H1 (cell line): ENCODE measurements around the gene VWCE. TPM values are rescaled to one million over a fixed set of nuclear protein-coding genes. Genes with fewer than 3 reads are reported as not detected.
A peak's percentile ranks its signal among the peaks of the same experiment; 100 is the strongest.

Experiments
- CTCF ChIA-PET: fragments of 300-600 bp; sonication (Branson Sonifier 250); formaldehyde crosslinking; loops from one replicate; lab custom pipeline; 2021; ENCODE audit not compliant: partially characterized antibody; lab: Charles Lee
- POLR2A ChIA-PET: fragments of 300-600 bp; sonication (Branson Sonifier 250); formaldehyde crosslinking; loops from one replicate; lab custom pipeline; 2021; ENCODE audit warnings: inconsistent platforms; ENCODE audit not compliant: partially characterized antibody; lab: Charles Lee
- DNase-seq, 2 experiments: peaks; one replicate each; pipeline versions ENCODE4 v3.0.0 to v3.0.0-alpha.2; 2010 to 2022; ENCODE audit warnings: low spot score in 2 of 2, low read depth in 1 of 2, mixed read lengths in 1 of 2
- FAIRE-seq: peaks from 2 replicates; lab custom pipeline; 2011; peaks lifted over from hg19 to GRCh38; lab: Jason Lieb, UNC
- H2AFZ ChIP-seq: 2 replicates; pipeline ENCODE4 v1.8.1; 2012; ENCODE audit warnings: low read length, inconsistent platforms
- H2AK5ac ChIP-seq: 2 replicates; pipeline ENCODE4 v1.6.1; 2013; ENCODE audit warnings: low read depth, low read length
- H2BK120ac ChIP-seq: replicated peaks from 2 replicates; pipeline ENCODE3; 2013; ENCODE audit warnings: low read depth, low read length, inconsistent platforms
- H2BK12ac ChIP-seq: 2 replicates; pipeline ENCODE4 v1.6.1; 2013; ENCODE audit warnings: low read depth, low read length
- H2BK15ac ChIP-seq: 2 replicates; pipeline ENCODE4 v1.6.1; 2013; ENCODE audit warnings: low read length
- H2BK20ac ChIP-seq: 2 replicates; pipeline ENCODE4 v1.6.1; 2013; ENCODE audit warnings: low read length
- H2BK5ac ChIP-seq: 2 replicates; pipeline ENCODE4 v1.6.1; 2013; ENCODE audit warnings: low read depth, low read length
- H3K14ac ChIP-seq: 2 replicates; pipeline ENCODE4 v1.6.1; 2013; ENCODE audit warnings: inconsistent platforms; ENCODE audit not compliant: insufficient read length
- H3K18ac ChIP-seq: 2 replicates; pipeline ENCODE4 v1.6.1; 2013; ENCODE audit warnings: low read length; ENCODE audit errors: extremely low read depth
- H3K23ac ChIP-seq: 2 replicates; pipeline ENCODE4 v1.6.1; 2013; ENCODE audit warnings: inconsistent platforms; ENCODE audit not compliant: insufficient read length
- H3K23me2 ChIP-seq: 2 replicates; pipeline ENCODE4 v1.6.1; 2013; ENCODE audit warnings: low read depth, low read length
- H3K27ac ChIP-seq: 2 replicates; pipeline ENCODE4 v1.6.1; 2011; ENCODE audit warnings: low read depth, low read length, inconsistent platforms
- H3K27me3 ChIP-seq, 4 experiments: replicated peaks in 1 of 4; 1 replicate in 1 of 4; 2 replicates in 3 of 4; pipeline versions ENCODE4 v1.6.1 to v1.8.1; 2011 to 2013; ENCODE audit warnings: low read length in 3 of 4, mild to moderate bottlenecking in 3 of 4, inconsistent platforms in 2 of 4, mixed read lengths in 2 of 4, moderate library complexity in 1 of 4; ENCODE audit not compliant: control insufficient read depth in 3 of 4, insufficient read depth in 3 of 4; ENCODE audit errors: extremely low read depth in 1 of 4
- H3K36me3 ChIP-seq, 4 experiments: 2 replicates each; pipeline versions ENCODE4 v1.6.1 to v1.8.1; 2011 to 2013; ENCODE audit warnings: mild to moderate bottlenecking in 4 of 4, low read length in 3 of 4, moderate library complexity in 2 of 4, control low read depth in 1 of 4, inconsistent platforms in 1 of 4; ENCODE audit not compliant: insufficient read depth in 4 of 4, control insufficient read depth in 2 of 4
- H3K4ac ChIP-seq: replicated peaks from 2 replicates; pipeline ENCODE3; 2013; ENCODE audit warnings: low read length, low read depth, mixed read lengths, inconsistent platforms; ENCODE audit not compliant: insufficient read length
- H3K4me1 ChIP-seq, 4 experiments: replicated peaks in 1 of 4; 1 replicate in 1 of 4; 2 replicates in 3 of 4; pipeline versions ENCODE4 v1.6.1 to v1.8.1; 2011 to 2013; ENCODE audit warnings: low read length in 3 of 4, inconsistent platforms in 2 of 4, mixed read lengths in 1 of 4; ENCODE audit not compliant: insufficient read depth in 4 of 4, control insufficient read depth in 3 of 4
- H3K4me2 ChIP-seq, 2 experiments: 2 replicates each; pipeline versions ENCODE4 v1.6.1 to v1.8.1; 2011 to 2013; ENCODE audit warnings: low read depth in 2 of 2, low read length in 2 of 2, control low read depth in 1 of 2, inconsistent platforms in 1 of 2, mild to moderate bottlenecking in 1 of 2; ENCODE audit not compliant: insufficient read depth in 1 of 2
- H3K4me3 ChIP-seq, 4 experiments: fragments of 200-600, 300-600 bp in 1 of 4; sonication (generic), shearing (Covaris generic), sonication (Bioruptor Twin) in 1 of 4; 2 replicates each; pipeline versions ENCODE4 v1.5.1 to v1.8.1; 2011 to 2016; ENCODE audit warnings: low read length in 4 of 4, low read depth in 3 of 4, control low read depth in 2 of 4, inconsistent platforms in 2 of 4, mild to moderate bottlenecking in 2 of 4, mixed read lengths in 1 of 4, moderate library complexity in 1 of 4; ENCODE audit not compliant: insufficient read depth in 2 of 4; ENCODE audit errors: extremely low read depth in 1 of 4
- H3K56ac ChIP-seq: replicated peaks from 2 replicates; pipeline ENCODE3; 2013; ENCODE audit warnings: low read depth, mild to moderate bottlenecking, mixed read lengths, low read length, inconsistent platforms; ENCODE audit not compliant: insufficient read length
- H3K79me1 ChIP-seq: 2 replicates; pipeline ENCODE4 v1.6.1; 2013; ENCODE audit warnings: low read depth, low read length, control low read depth
- H3K79me2 ChIP-seq, 2 experiments: 2 replicates each; pipeline versions ENCODE4 v1.6.1 to v1.8.1; 2012 to 2013; ENCODE audit warnings: low read length in 2 of 2, mild to moderate bottlenecking in 2 of 2, inconsistent platforms in 1 of 2; ENCODE audit not compliant: insufficient read depth in 2 of 2, control insufficient read depth in 1 of 2
- H3K9ac ChIP-seq, 4 experiments: replicated peaks in 1 of 4; 1 replicate in 1 of 4; 2 replicates in 3 of 4; pipeline versions ENCODE4 v1.6.1 to v1.8.1; 2011 to 2013; ENCODE audit warnings: low read depth in 3 of 4, low read length in 3 of 4, control low read depth in 2 of 4, mild to moderate bottlenecking in 2 of 4, moderate library complexity in 2 of 4, inconsistent platforms in 1 of 4; ENCODE audit errors: extremely low read depth in 1 of 4
- H3K9me3 ChIP-seq, 2 experiments: 2 replicates each; pipeline versions ENCODE4 v1.6.1 to v1.8.1; 2012 to 2013; ENCODE audit warnings: mild to moderate bottlenecking in 2 of 2, moderate library complexity in 2 of 2, control low read depth in 1 of 2, inconsistent platforms in 1 of 2, low read depth in 1 of 2, low read length in 1 of 2, mixed read lengths in 1 of 2; ENCODE audit not compliant: insufficient read depth in 2 of 2
- H4K20me1 ChIP-seq, 2 experiments: replicated peaks in 1 of 2; 2 replicates each; pipeline versions ENCODE3 to v1.8.1; 2011 to 2013; ENCODE audit warnings: inconsistent platforms in 2 of 2, low read length in 2 of 2, mild to moderate bottlenecking in 1 of 2; ENCODE audit not compliant: insufficient read depth in 2 of 2, control insufficient read depth in 1 of 2
- H4K5ac ChIP-seq: 2 replicates; pipeline ENCODE4 v1.6.1; 2013; ENCODE audit warnings: low read length, low read depth, mixed read lengths, inconsistent platforms; ENCODE audit not compliant: insufficient read length
- H4K8ac ChIP-seq: 2 replicates; pipeline ENCODE4 v1.8.0; 2013; ENCODE audit warnings: mild to moderate bottlenecking, moderate library complexity, low read length, inconsistent platforms; ENCODE audit not compliant: insufficient read depth; ENCODE audit errors: extremely low read depth
- H4K91ac ChIP-seq: replicated peaks from 2 replicates; pipeline ENCODE3; 2013; ENCODE audit warnings: low read length, mixed read lengths, inconsistent platforms; ENCODE audit not compliant: insufficient read length
- ASH2L ChIP-seq: fragments of 200-600, 300-600 bp; sonication (generic); IDR thresholded peaks from one replicate; pipeline ENCODE4 v1.7.1; 2017; ENCODE audit warnings: low read length
- BACH1 ChIP-seq: IDR thresholded peaks from 2 replicates; pipeline ENCODE4 v1.6.1; 2012; ENCODE audit warnings: low read length, improper control_type of control experiment
- EGR1 ChIP-seq: IDR thresholded peaks from 2 replicates; pipeline ENCODE4 v1.6.1; 2011; ENCODE audit warnings: low read depth, low read length, borderline replicate concordance
- GTF2F1 ChIP-seq: IDR thresholded peaks from 2 replicates; pipeline ENCODE4 v1.6.1; 2012; ENCODE audit warnings: low read depth, low read length, improper control_type of control experiment, borderline replicate concordance
- KDM4A ChIP-seq: IDR thresholded peaks from one replicate; pipeline ENCODE4 v1.7.1; 2012; ENCODE audit warnings: low read depth, mild to moderate bottlenecking, moderate library complexity, low read length, inconsistent platforms; ENCODE audit not compliant: severe bottlenecking
- MAX ChIP-seq: IDR thresholded peaks from 2 replicates; pipeline ENCODE4 v1.6.1; 2012; ENCODE audit warnings: inconsistent platforms
- RAD21 ChIP-seq, 2 experiments: IDR thresholded peaks in 1 of 2; conservative IDR thresholded peaks in 1 of 2; 2 replicates each; pipeline ENCODE4 v1.6.1; 2011; ENCODE audit warnings: low read depth in 2 of 2, low read length in 2 of 2, improper control_type of control experiment in 1 of 2, inconsistent platforms in 1 of 2, mild to moderate bottlenecking in 1 of 2, moderate library complexity in 1 of 2
- SUZ12 ChIP-seq: fragments of 200-600 bp; sonication (generic); IDR thresholded peaks from 2 replicates; pipeline ENCODE4 v1.6.1; 2012; ENCODE audit warnings: mild to moderate bottlenecking, inconsistent platforms, low read length, moderate library complexity, mixed read lengths
- TAF7 ChIP-seq: optimal IDR thresholded peaks from 2 replicates; pipeline ENCODE3; 2011; ENCODE audit warnings: low read depth, mild to moderate bottlenecking, inconsistent platforms, low read length, moderate library complexity, borderline replicate concordance
- WGBS, 2 experiments: shearing (Covaris generic) in 1 of 2; methylation state at CpG; one replicate each; pipeline versions ENCODE4 v1.1.6 to v1.1.7; 2013 to 2015; ENCODE audit warnings: low lambda C conversion rate in 2 of 2, mixed read lengths in 2 of 2, inconsistent platforms in 1 of 2, low coverage in 1 of 2, missing lambda C conversion rate in 1 of 2; ENCODE audit not compliant: insufficient replicate concordance in 2 of 2, insufficient coverage in 1 of 2, insufficient read length in 1 of 2; ENCODE audit errors: extremely low coverage in 1 of 2, missing lambda C conversion rate in 1 of 2; 5-methylcytosine and 5-hydroxymethylcytosine counted together
- polyA plus RNA-seq, 7 experiments: library from polyadenylated mRNA; depleted of rRNA in 3 of 7; stranded (reverse) in 5 of 7; unstranded in 2 of 7; fragments of >200 nt in 5 of 7; fragments of 200-250 nt in 2 of 7; gene quantifications; 1 replicate in 5 of 7; 2 replicates in 1 of 7; 4 replicates in 1 of 7; pipeline versions ENCODE4 v1.2.1 to v1.2.3, GENCODE V29; 2011 to 2013; ENCODE audit warnings: missing spikeins in 2 of 7, mixed read lengths in 2 of 7
- total RNA-seq: library from RNA; stranded (reverse); fragmentation: NEBNext Ultra II Directional; extraction: Animal tissue kit (Norgen Biotek cat#: 25700); gene quantifications from 2 replicates; pipeline ENCODE4 v1.2.1, GENCODE V29; 2021

Gene VWCE
- total and polyA plus RNA-seq, 2 of the 8 experiments (the other 6 are each of a cell fraction or from before 2014, with no cell fraction given), result 9.5 to 12.3 TPM

DNA sequence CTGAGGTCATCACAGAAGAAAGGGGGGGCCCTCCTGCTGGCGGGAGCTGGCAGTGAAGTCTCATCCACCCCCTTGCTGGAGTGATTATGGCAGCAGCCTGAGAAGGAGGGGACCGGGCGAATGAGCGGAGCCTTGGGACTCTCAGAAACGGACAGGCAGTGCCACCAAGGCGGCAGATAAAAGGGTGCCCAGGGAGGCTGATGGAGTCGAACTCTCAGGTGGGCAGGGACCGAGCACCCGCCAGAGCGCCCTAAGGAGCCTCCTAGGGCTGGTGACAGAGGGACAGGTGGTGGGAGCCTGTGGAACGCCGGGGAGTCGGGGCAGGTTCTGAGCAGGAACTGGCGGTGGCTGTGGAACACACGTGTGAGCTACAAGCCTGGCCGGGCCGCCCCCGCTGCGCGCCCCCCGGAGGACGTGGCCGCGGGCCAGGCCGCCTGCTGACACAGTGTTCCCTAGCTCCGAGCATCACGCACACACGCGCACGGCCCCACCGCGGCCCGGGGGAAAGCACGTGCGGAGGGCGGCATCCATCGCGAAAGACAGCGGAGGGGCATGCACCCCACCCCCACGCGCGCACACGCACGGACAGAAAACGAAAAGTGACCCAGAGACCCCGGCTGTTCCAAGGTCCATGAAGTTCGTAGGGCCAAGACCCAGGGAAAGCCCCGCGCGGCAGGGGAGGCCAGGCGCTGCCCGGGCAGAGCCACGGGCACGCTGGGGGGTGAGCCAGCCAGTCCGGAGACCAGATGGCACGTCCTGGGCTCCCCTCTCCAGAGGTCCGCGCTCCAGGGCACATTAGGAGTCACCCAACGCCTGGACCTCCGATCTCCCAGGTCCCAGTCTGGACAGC is 1.0 kb downstream of the VWCE start:
- Histone ChIP-seq H3K79me1 (no peaks in the 10 kb centered on the region), H3K4ac (peak overlapping the region; percentile 59), H3K18ac (peak overlapping the region; percentile 88), H4K20me1 (peaks cover 3 to 13% of the 10 kb centered on the region in 2 experiments), H3K23ac (no peak overlapping the region), H3K4me2 (peak overlapping the region; percentile 71 to 91), H2BK5ac (peak overlapping the region; percentile 66; the same call in 1 of the 2 replicates), H3K27ac (peak overlapping the region; percentile 57; the same call in 1 of the 2 replicates), H4K91ac (peak overlapping the region; percentile 68), H3K79me2 (0 out of 4 replicates have a peak, but pooled peaks cover 0 to 3% of the 10 kb centered on the region in 2 experiments), H2AFZ (peak overlapping the region; percentile 79; the same call in 1 of the 2 replicates), H3K14ac (no peak overlapping the region), H3K27me3 (peaks cover 1 to 12% (median 7%) of the 10 kb centered on the region in 4 experiments; a peak in 6 of 7 replicates), H2AK5ac (no peak overlapping the region; the same call in 1 of the 2 replicates), H2BK12ac (no peak overlapping the region), H3K23me2 (peaks cover 10% of the 10 kb centered on the region; the same call in 1 of the 2 replicates), H2BK20ac (no peak overlapping the region), H3K9ac (peak overlapping the region; percentile 13 to 82 (median 59); a peak in 6 of 7 replicates), H3K9me3 (no peaks in the 10 kb centered on the region), H2BK120ac (no peak overlapping the region), H4K8ac (peak overlapping the region; percentile 90), H3K4me3 (peak overlapping the region; percentile 54 to 82 (median 78)), H3K36me3 (peaks cover 0 to 10% (median 1%) of the 10 kb centered on the region in 4 experiments; a peak in 3 of 8 replicates), H4K5ac (peak overlapping the region; percentile 15), H2BK15ac (no peak overlapping the region; the same call in 1 of the 2 replicates), H3K4me1 (peaks cover 2 to 9% (median 8%) of the 10 kb centered on the region in 4 experiments), H3K56ac (peak overlapping the region; percentile 72)
- CTCF ChIA-PET, result interaction anchor here (0.6 to 2.9 kb wide), 12 partner anchors 12 to 102 kb away, joined by 3 to 14 read pairs (median 4); no protein-coding TSS in a partner anchor
- 4% methylated on average over 54 of the region's 60 CpGs; no CpG with 5 or more reads in 1 of the 2 experiments for WGBS, 2 experiments
- DNase-seq, result peak in 1 of 2 experiments; percentile 57
- no peak for FAIRE-seq
- POLR2A ChIA-PET, result interaction anchor here (0.9 to 6.9 kb wide), 20 partner anchors 8 to 136 kb away, joined by 3 to 54 read pairs (median 6); partner anchors contain the start of genes CPSF7, CYB561A3, DDB1 and SDHAF2
- TF ChIP-seq MAX, result peak; percentile 73; the same call in 1 of the 2 replicates
- peak; percentile 53; the same call in 1 of the 2 replicates for TF ChIP-seq SUZ12
- TF ChIP-seq EGR1, result no peak
- peak; percentile 31; the same call in 1 of the 2 replicates for TF ChIP-seq BACH1
- TF ChIP-seq KDM4A, result no peak
- no peak for TF ChIP-seq ASH2L
- no peak for TF ChIP-seq RAD21 (IDR thresholded peaks at IDR 0.05 in 1 of 2, conservative IDR thresholded peaks at IDR 0.05 in 1 of 2; ENCODE audit: low read depth in 2 of 2, low read length in 2 of 2)
- no peak for TF ChIP-seq GTF2F1
- no peak for TF ChIP-seq TAF7
